RWPE2 (cell line): ENCODE measurements around the gene ZNF646.

Source experiments
- ATAC-seq: fragments of 200-7000 bp; cut with Tn5 transposase; 3 replicates; pipeline ENCODE4 v1.9.1; 2021; ENCODE audit warnings: low read depth
- DNase-seq: peaks from one replicate; pipeline ENCODE4 v3.0.0-alpha.2; 2020; ENCODE audit warnings: low spot score
- H3K27ac ChIP-seq: fragments of 450-650 bp; 2 replicates; pipeline ENCODE4 v1.5.1; 2017; ENCODE audit warnings: mild to moderate bottlenecking; ENCODE audit not compliant: poor library complexity, severe bottlenecking
- H3K27me3 ChIP-seq: fragments of 250-450 bp; sonication (Bioruptor Pico); 2 replicates; pipeline ENCODE4 v1.5.1; 2021; ENCODE audit warnings: mild to moderate bottlenecking, moderate library complexity; ENCODE audit not compliant: insufficient read depth, poor library complexity, severe bottlenecking
- H3K36me3 ChIP-seq: fragments of 250-450 bp; sonication (Bioruptor Pico); 2 replicates; pipeline ENCODE4 v1.5.1; 2020; ENCODE audit warnings: low read depth, mild to moderate bottlenecking, moderate library complexity
- H3K4me1 ChIP-seq: fragments of 250-450 bp; sonication (Bioruptor Pico); 2 replicates; pipeline ENCODE4 v1.5.1; 2021; ENCODE audit warnings: mild to moderate bottlenecking, moderate library complexity; ENCODE audit not compliant: insufficient read depth, poor library complexity, severe bottlenecking
- H3K4me3 ChIP-seq: fragments of 250-450 bp; sonication (Bioruptor Pico); 2 replicates; pipeline ENCODE4 v1.5.1; 2021; ENCODE audit warnings: mild to moderate bottlenecking, moderate library complexity; ENCODE audit not compliant: severe bottlenecking
- H3K9me3 ChIP-seq: fragments of 250-450 bp; sonication (Bioruptor Pico); 2 replicates; pipeline ENCODE4 v1.5.1; 2021; ENCODE audit warnings: mild to moderate bottlenecking, moderate library complexity; ENCODE audit not compliant: severe bottlenecking
- TF ChIP-seq, protein P1 (sequence below): fragments of 450-650 bp; IDR thresholded peaks from one replicate; pipeline ENCODE4 v1.5.1; 2017; ENCODE audit warnings: mild to moderate bottlenecking, moderate library complexity; ENCODE audit not compliant: poor library complexity, severe bottlenecking

Gene ZNF646

DNA sequence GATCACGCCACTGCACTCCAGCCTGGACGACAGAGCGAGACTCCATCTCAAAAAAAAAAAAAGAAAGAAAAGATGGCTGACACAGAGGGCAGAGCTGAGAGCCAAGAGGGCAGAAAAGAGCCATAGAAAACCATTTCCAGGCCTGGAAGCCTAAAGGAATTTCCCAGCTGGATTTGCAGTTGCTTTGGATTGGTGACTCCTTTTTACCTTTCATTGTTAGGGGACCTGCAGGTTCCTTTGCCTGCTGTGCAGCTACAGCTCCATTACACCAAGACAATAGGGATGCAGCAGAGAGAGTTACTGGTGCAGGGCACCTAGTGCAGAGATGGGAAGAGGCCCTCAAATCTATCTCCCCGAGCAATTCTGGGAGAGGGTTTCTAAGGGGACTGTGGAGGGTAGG is 18.6 kb upstream of the ZNF646 start:
- ATAC-seq = no peak
- TF ChIP-seq, protein P1, sequence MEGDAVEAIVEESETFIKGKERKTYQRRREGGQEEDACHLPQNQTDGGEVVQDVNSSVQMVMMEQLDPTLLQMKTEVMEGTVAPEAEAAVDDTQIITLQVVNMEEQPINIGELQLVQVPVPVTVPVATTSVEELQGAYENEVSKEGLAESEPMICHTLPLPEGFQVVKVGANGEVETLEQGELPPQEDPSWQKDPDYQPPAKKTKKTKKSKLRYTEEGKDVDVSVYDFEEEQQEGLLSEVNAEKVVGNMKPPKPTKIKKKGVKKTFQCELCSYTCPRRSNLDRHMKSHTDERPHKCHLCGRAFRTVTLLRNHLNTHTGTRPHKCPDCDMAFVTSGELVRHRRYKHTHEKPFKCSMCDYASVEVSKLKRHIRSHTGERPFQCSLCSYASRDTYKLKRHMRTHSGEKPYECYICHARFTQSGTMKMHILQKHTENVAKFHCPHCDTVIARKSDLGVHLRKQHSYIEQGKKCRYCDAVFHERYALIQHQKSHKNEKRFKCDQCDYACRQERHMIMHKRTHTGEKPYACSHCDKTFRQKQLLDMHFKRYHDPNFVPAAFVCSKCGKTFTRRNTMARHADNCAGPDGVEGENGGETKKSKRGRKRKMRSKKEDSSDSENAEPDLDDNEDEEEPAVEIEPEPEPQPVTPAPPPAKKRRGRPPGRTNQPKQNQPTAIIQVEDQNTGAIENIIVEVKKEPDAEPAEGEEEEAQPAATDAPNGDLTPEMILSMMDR = no peak

DNA sequence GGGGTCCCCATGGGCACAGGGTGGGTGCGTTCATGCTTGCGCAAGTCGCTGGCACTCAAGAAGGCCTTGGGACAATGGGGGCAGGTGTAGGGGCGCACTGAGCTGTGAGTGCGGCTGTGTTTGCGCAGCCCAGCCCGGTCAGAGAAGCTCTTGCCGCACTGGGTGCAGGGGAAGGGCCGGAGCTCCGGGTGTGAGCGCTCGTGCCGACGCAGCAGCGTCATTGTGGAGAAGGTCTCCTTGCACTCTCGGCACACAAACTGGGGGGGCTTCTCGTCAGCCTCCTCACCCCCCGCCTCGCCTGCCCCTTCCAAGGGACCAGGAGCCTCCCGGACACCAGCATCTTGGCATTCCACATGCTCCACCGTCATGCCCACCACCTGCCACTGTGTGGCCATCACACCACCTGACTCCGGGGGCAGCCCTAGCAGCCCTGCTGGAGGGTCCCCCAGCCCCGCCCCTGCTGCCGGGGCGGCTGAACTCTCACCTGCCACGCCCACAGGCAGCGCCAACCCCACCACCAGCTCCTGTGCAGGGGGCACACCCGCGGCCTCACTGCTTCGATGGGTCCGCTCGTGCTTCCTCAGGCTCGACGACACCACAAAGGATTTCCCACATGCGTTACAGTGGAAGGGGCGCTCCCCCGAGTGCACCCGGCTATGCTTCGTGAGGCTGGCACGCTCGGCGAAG is 13.0 kb upstream of the ZNF646 start:
- H3K4me3 ChIP-seq = no peak overlapping the region
- peaks cover 26% of the 10 kb centered on the region for H3K36me3 ChIP-seq
- H3K27me3 ChIP-seq = no peaks in the 10 kb centered on the region
- DNase-seq (peak; percentile 67), ATAC-seq (no peak)
- peaks cover 9% of the 10 kb centered on the region for H3K4me1 ChIP-seq
- TF ChIP-seq, protein P1 = no peak
- H3K9me3 ChIP-seq = no peaks in the 10 kb centered on the region
- H3K27ac ChIP-seq = no peak overlapping the region

More for the DNA sequence above, 18.6 kb upstream of the ZNF646 start:
- no peak overlapping the region for H3K27ac ChIP-seq
- DNase-seq = no peak
- H3K4me3 ChIP-seq = no peak overlapping the region
- H3K36me3 ChIP-seq = peaks cover 7% of the 10 kb centered on the region; the same call in 1 of the 2 replicates
- H3K4me1 ChIP-seq = peaks cover 12% of the 10 kb centered on the region
- no peaks in the 10 kb centered on the region for H3K9me3 ChIP-seq
- H3K27me3 ChIP-seq = no peaks in the 10 kb centered on the region

DNA sequence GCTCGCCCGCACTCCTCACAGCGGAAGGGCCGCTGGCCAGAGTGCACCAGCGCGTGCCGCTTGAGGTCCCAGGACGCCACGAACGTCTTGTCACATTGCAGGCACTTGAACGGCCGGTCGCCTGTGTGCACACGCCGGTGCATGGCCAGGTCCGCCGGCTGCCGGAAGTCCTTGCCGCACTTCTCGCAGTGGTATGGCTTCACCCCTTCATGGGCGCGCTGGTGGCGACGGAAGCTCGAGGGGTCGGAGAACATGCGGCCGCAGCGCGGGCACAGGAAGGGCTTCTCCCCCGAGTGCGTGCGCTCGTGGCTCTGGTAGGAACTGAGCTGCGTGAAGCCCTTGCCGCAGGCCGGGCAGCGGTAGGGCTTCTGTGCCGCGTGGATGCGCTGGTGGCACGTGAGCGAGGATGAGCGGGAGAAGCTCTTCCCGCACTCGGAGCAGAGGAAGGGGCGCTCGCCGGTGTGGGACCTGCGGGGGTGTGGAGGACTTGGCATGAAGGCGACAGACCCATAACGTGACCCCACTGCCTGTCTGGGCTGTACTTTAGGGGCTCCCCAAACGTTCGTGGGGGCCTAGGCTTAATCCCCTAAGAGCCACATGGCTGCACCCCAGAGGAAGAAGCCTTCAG is 12.3 kb upstream of the ZNF646 start:
- TF ChIP-seq, protein P1 = no peak
- Histone ChIP-seq H3K27me3 (no peaks in the 10 kb centered on the region), H3K27ac (no peak overlapping the region), H3K4me3 (no peak overlapping the region), H3K4me1 (peaks cover 9% of the 10 kb centered on the region), H3K9me3 (no peaks in the 10 kb centered on the region), H3K36me3 (peaks cover 26% of the 10 kb centered on the region)
- ATAC-seq = no peak
- DNase-seq = peak; percentile 57

DNA sequence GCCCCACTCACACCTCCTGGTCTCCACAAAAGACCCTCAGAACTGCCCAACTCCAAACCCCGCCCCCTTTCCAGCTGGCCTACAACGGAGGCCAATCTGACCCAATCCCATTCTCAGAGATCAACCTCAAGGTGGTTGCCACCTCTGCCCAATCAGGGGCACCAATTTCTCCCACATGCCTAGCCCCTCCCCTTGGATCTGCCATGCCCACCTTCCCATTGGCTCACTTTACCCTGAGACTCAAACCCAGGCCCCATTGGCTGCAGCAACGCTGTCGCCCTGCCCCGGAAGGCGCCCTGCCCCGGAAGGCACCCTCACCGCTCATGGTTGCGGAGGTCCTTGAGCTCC is 10.8 kb upstream of the ZNF646 start:
- H3K4me3 ChIP-seq = no peak overlapping the region
- H3K9me3 ChIP-seq = no peaks in the 10 kb centered on the region
- peaks cover 9% of the 10 kb centered on the region for H3K4me1 ChIP-seq
- no peaks in the 10 kb centered on the region for H3K27me3 ChIP-seq
- TF ChIP-seq, protein P1 = no peak
- ATAC-seq (no peak), DNase-seq (no peak)
- peaks cover 29% of the 10 kb centered on the region for H3K36me3 ChIP-seq
- H3K27ac ChIP-seq = no peak overlapping the region
